AG04449 (cell line): ENCODE data around the gene SELENOV.

Experiments
- CTCF ChIA-PET: fragments of 350-600 bp; formaldehyde crosslinking; extraction: SDS; loops from one replicate; lab custom pipeline; 2021; ENCODE audit warnings: antibody characterized with exemption; lab: Yijun Ruan, JAX
- POLR2A ChIA-PET: fragments of 400-600, 350-600 bp; formaldehyde crosslinking; extraction: SDS; loops from one replicate; lab custom pipeline; 2020; ENCODE audit warnings: antibody characterized with exemption, inconsistent platforms; lab: Yijun Ruan, JAX
- DNase-seq: peaks from one replicate; pipeline ENCODE4 v3.0.0-alpha.2; 2010; ENCODE audit warnings: low read depth, low spot score
- H3K4me3 ChIP-seq: 2 replicates; pipeline ENCODE4 v1.5.1; 2011; ENCODE audit warnings: low read depth, mild to moderate bottlenecking, control low read depth, low read length
- TF ChIP-seq, protein P1 (sequence below): IDR thresholded peaks from one replicate; pipeline ENCODE4 v1.5.1; 2011; ENCODE audit warnings: mild to moderate bottlenecking, moderate library complexity, low read length, control low read depth, inconsistent platforms; ENCODE audit not compliant: insufficient read depth; ENCODE audit errors: missing control alignments

SELENOV gene

DNA sequence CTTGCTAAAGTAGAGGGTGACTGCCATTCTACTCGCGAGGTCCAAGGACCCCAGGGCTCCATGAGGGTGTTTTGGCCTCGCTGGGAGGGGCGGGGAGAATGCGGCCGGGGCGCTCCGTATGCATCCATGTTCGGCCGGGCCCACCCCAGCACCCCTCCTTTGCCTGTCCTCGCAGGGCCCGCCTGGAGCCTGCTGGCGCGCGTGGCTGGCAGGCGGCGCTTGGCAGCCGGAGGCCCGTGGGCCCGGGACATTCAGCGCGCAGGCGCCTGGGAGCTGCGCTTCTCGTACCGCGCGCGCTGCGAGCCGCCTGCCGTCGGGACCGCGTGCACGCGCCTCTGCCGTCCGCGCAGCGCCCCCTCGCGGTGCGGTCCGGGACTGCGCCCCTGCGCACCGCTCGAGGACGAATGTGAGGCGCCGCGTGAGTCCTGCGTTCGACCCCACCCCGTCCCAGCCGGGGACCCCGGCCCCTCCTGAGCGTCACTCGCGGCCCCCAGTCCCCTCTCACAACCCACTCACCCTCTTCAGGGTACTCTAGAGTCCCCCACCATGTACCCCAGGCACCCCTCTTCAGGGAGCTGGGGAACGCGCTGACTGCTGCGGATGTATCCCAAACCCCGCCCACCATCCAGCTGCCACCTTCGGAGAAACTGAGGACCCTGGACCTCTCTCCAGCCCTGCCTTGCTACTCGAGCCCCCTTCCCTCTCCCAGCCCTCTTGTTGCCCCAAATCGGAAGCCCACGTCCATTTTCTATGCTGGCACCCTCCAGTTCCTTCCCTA is 12.1 kb upstream of the SELENOV start:
- POLR2A ChIA-PET: no interaction called here
- no peak overlapping the region for H3K4me3 ChIP-seq
- CTCF ChIA-PET: interaction anchor here (0.9 to 2.1 kb wide), 22 partner anchors 10 to 120 kb away, joined by 3 to 15 read pairs (median 5); partner anchors contain the start of genes EID2B, RPS16 and SELENOV
- no peak for DNase-seq
- TF ChIP-seq, protein P1, sequence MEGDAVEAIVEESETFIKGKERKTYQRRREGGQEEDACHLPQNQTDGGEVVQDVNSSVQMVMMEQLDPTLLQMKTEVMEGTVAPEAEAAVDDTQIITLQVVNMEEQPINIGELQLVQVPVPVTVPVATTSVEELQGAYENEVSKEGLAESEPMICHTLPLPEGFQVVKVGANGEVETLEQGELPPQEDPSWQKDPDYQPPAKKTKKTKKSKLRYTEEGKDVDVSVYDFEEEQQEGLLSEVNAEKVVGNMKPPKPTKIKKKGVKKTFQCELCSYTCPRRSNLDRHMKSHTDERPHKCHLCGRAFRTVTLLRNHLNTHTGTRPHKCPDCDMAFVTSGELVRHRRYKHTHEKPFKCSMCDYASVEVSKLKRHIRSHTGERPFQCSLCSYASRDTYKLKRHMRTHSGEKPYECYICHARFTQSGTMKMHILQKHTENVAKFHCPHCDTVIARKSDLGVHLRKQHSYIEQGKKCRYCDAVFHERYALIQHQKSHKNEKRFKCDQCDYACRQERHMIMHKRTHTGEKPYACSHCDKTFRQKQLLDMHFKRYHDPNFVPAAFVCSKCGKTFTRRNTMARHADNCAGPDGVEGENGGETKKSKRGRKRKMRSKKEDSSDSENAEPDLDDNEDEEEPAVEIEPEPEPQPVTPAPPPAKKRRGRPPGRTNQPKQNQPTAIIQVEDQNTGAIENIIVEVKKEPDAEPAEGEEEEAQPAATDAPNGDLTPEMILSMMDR: peak; percentile 72

DNA sequence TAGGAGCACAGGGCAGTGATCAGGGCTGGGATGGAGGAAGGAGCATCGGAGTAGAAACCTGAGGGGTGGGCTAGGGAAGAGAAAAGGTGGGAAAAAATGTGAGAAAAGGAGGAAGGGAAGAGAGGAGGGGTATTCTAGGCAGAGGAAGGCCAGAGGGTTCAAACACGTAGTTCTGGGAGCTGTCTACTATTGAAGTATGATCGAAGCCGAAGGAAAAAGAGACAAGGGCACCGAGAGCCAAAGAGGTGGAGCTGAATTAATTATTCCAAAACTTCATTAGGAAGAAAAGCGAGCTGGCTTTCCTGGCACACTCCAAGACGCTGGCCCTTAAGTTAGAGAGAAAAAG is 8.4 kb upstream of the SELENOV start:
- ChIA-PET CTCF (interaction anchor here (1.2 to 1.9 kb wide), 2 partner anchors 9 to 32 kb away, joined by 4 to 6 read pairs; no protein-coding TSS in a partner anchor), POLR2A (interaction anchor here (0.6 kb wide), 1 partner anchor 21 kb away, joined by 3 read pairs; no protein-coding TSS in a partner anchor)
- TF ChIP-seq, protein P1: no peak
- DNase-seq: no peak
- H3K4me3 ChIP-seq: peak overlapping the region; percentile 65

DNA sequence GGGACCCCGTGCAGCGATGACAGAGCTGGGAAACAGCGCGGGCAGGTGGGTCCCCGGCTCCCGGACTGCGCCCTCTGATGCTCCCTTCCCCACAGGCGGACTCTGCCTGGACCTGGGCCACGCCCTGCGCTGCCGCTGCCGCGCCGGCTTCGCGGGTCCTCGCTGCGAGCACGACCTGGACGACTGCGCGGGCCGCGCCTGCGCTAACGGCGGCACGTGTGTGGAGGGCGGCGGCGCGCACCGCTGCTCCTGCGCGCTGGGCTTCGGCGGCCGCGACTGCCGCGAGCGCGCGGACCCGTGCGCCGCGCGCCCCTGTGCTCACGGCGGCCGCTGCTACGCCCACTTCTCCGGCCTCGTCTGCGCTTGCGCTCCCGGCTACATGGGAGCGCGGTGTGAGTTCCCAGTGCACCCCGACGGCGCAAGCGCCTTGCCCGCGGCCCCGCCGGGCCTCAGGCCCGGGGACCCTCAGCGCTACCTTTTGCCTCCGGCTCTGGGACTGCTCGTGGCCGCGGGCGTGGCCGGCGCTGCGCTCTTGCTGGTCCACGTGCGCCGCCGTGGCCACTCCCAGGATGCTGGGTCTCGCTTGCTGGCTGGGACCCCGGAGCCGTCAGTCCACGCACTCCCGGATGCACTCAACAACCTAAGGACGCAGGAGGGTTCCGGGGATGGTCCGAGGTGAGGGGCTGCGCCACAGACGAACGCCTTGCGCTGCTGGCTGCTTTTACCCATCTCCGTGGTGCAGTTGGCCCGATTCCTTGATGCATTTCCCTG is 7.8 kb upstream of the SELENOV start:
- ChIA-PET CTCF (interaction anchor here (0.9 to 1.9 kb wide), 5 partner anchors 9 to 33 kb away, joined by 3 to 6 read pairs (median 4); no protein-coding TSS in a partner anchor), POLR2A (interaction anchor here (0.6 kb wide), 1 partner anchor 72 kb away, joined by 4 read pairs; the partner anchor contains the start of gene RPS16)
- TF ChIP-seq, protein P1: no peak
- H3K4me3 ChIP-seq: peak overlapping the region; percentile 65
- no peak for DNase-seq

DNA sequence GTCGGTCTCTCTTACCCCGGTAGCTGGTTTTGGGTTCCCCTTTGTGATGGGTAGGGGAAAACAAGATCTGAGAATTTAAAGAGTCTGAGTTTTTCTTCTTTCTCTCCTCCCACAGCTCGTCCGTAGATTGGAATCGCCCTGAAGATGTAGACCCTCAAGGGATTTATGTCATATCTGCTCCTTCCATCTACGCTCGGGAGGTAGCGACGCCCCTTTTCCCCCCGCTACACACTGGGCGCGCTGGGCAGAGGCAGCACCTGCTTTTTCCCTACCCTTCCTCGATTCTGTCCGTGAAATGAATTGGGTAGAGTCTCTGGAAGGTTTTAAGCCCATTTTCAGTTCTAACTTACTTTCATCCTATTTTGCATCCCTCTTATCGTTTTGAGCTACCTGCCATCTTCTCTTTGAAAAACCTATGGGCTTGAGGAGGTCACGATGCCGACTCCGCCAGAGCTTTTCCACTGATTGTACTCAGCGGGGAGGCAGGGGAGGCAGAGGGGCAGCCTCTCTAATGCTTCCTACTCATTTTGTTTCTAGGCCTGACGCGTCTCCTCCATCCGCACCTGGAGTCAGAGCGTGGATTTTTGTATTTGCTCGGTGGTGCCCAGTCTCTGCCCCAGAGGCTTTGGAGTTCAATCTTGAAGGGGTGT is 7.1 kb upstream of the SELENOV start:
- DNase-seq: no peak
- ChIA-PET POLR2A (interaction anchor here (0.6 kb wide), 1 partner anchor 72 kb away, joined by 4 read pairs; the partner anchor contains the start of gene RPS16), CTCF (interaction anchor here (0.9 to 1.9 kb wide), 5 partner anchors 10 to 34 kb away, joined by 3 to 6 read pairs (median 4); no protein-coding TSS in a partner anchor)
- TF ChIP-seq, protein P1: no peak
- peak overlapping the region; percentile 65 for H3K4me3 ChIP-seq

DNA sequence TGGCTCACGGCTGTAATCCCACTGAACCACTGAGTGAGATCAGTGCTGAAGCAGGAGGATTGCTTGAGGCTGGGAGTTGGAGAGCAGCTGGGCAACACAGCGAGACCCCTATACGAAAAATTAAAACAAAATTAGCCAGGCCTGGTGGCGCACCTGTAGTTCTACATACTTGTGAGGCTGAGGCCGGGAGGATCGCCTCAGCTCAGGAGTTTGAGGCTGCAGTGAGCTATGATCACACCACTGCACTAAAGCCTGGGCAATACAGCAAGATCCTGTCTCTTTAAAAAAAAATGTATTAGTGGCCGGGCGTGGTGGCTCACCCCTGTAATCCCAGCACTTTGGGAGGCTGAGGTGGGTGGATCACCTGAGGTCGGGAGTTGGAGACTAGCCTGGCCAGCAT is 6.3 kb upstream of the SELENOV start:
- no peak for DNase-seq
- TF ChIP-seq, protein P1: no peak
- CTCF ChIA-PET: interaction anchor here (1.5 to 7.0 kb wide), 2 partner anchors 25 to 28 kb away, joined by 3 to 28 read pairs; partner anchors contain the start of gene EID2B
- H3K4me3 ChIP-seq: no peak overlapping the region
- POLR2A ChIA-PET: no interaction called here
